Subcutaneous abdominal adipose tissue (tissue), 5 donors: ENCODE measurements around the gene ANKRD29.

ENCODE experiments used
- H3K27ac ChIP-seq: one replicate; pipeline ENCODE4 v1.7.0; 2013; ENCODE audit warnings: low read depth, mild to moderate bottlenecking, inconsistent platforms, low read length, moderate library complexity
- H3K27me3 ChIP-seq, 5 donors: one replicate each; pipeline ENCODE4 v1.7.0; 2013; ENCODE audit warnings: low read length in 5 of 5, inconsistent platforms in 1 of 5; ENCODE audit not compliant: control insufficient read depth in 5 of 5, insufficient read depth in 4 of 5
- H3K36me3 ChIP-seq, 5 donors: one replicate each; pipeline ENCODE4 v1.7.0; 2013; ENCODE audit warnings: low read length in 5 of 5; ENCODE audit not compliant: control insufficient read depth in 5 of 5, insufficient read depth in 5 of 5
- H3K4me1 ChIP-seq, 5 donors: one replicate each; pipeline ENCODE4 v1.7.0; 2013; ENCODE audit warnings: low read length in 5 of 5, mild to moderate bottlenecking in 3 of 5, moderate library complexity in 1 of 5; ENCODE audit not compliant: control insufficient read depth in 5 of 5, insufficient read depth in 5 of 5
- H3K4me3 ChIP-seq, 5 donors: one replicate each; pipeline ENCODE4 v1.7.0; 2013; ENCODE audit warnings: low read length in 5 of 5, low read depth in 1 of 5
- H3K9ac ChIP-seq, 5 donors: one replicate each; pipeline ENCODE4 v1.7.0; 2013; ENCODE audit warnings: low read length in 5 of 5, mild to moderate bottlenecking in 4 of 5, moderate library complexity in 3 of 5
- H3K9me3 ChIP-seq, 5 donors: one replicate each; pipeline ENCODE4 v1.7.0; 2013; ENCODE audit warnings: low read length in 5 of 5; ENCODE audit not compliant: control insufficient read depth in 5 of 5
- donor health status: healthy.
- donor health status: healthy.
- donor health status: healthy.
- donor health status: healthy.
- donor health status: healthy.

The ANKRD29 gene

GRCh38 chr18:23669202-23669766, 6.6 kb upstream of the ANKRD29 start:
- H3K36me3 ChIP-seq: no peaks in the 10 kb centered on the region
- H3K27me3 ChIP-seq: peaks cover 0 to 3% (median 0%) of the 10 kb centered on the region in 5 donors
- H3K9ac ChIP-seq: no peak overlapping the region
- H3K9me3 ChIP-seq: no peaks in the 10 kb centered on the region
- H3K4me3 ChIP-seq: no peak overlapping the region
- H3K4me1 ChIP-seq: peaks cover 0 to 20% (median 2%) of the 10 kb centered on the region in 5 donors
- H3K27ac ChIP-seq: no peak overlapping the region

GRCh38 chr18:23668731-23669130, 6.0 kb upstream of the ANKRD29 start:
- Histone ChIP-seq H3K4me3 (no peak overlapping the region), H3K9me3 (no peaks in the 10 kb centered on the region), H3K27me3 (peaks cover 0 to 3% (median 0%) of the 10 kb centered on the region in 5 donors), H3K4me1 (peaks cover 0 to 20% (median 2%) of the 10 kb centered on the region in 5 donors), H3K27ac (no peak overlapping the region), H3K9ac (no peak overlapping the region), H3K36me3 (no peaks in the 10 kb centered on the region)

- no peaks in the 10 kb centered on the region for H3K9me3 ChIP-seq
- H3K27me3 ChIP-seq: peaks cover 0 to 6% (median 4%) of the 10 kb centered on the region in 5 donors
- H3K36me3 ChIP-seq: no peaks in the 10 kb centered on the region
- no peak overlapping the region for H3K9ac ChIP-seq
- H3K4me3 ChIP-seq: no peak overlapping the region
- peaks cover 0 to 29% (median 14%) of the 10 kb centered on the region in 5 donors for H3K4me1 ChIP-seq
- H3K27ac ChIP-seq: no peak overlapping the region
Measured at GRCh38 chr18:23667114-23667513, 4.4 kb upstream of the ANKRD29 start.

- Histone ChIP-seq H3K36me3 (no peaks in the 10 kb centered on the region), H3K4me3 (no peak overlapping the region), H3K9ac (peak overlapping the region in 1 of 5 donors; percentile 11), H3K4me1 (peaks cover 0 to 29% (median 17%) of the 10 kb centered on the region in 5 donors), H3K27ac (no peak overlapping the region), H3K27me3 (peaks cover 3 to 14% (median 10%) of the 10 kb centered on the region in 5 donors), H3K9me3 (no peaks in the 10 kb centered on the region)
Measured at GRCh38 chr18:23664674-23665073, 2.0 kb upstream of the ANKRD29 start.

- Histone ChIP-seq H3K9me3 (no peaks in the 10 kb centered on the region), H3K4me3 (peak overlapping the region; percentile 32 to 87 (median 77)), H3K36me3 (no peaks in the 10 kb centered on the region), H3K4me1 (peaks cover 0 to 18% (median 15%) of the 10 kb centered on the region in 5 donors), H3K27ac (no peak overlapping the region), H3K9ac (peak overlapping the region in 4 of 5 donors; percentile 13 to 56 (median 44)), H3K27me3 (peaks cover 3 to 18% (median 7%) of the 10 kb centered on the region in 5 donors)
Measured at GRCh38 chr18:23661735-23662308, 889 bp downstream of the ANKRD29 start.

GRCh38 chr18:23658285-23658684, 4.4 kb downstream of the ANKRD29 start:
- no peak overlapping the region for H3K9ac ChIP-seq
- no peaks in the 10 kb centered on the region for H3K36me3 ChIP-seq
- H3K4me3 ChIP-seq: no peak overlapping the region
- H3K9me3 ChIP-seq: no peaks in the 10 kb centered on the region
- peaks cover 3 to 17% (median 7%) of the 10 kb centered on the region in 5 donors for H3K27me3 ChIP-seq
- H3K4me1 ChIP-seq: peaks cover 0 to 20% (median 14%) of the 10 kb centered on the region in 5 donors
- no peak overlapping the region for H3K27ac ChIP-seq

GRCh38 chr18:23652232-23652631, 10.5 kb downstream of the ANKRD29 start:
- no peaks in the 10 kb centered on the region for H3K27me3 ChIP-seq
- H3K4me1 ChIP-seq: peaks cover 0 to 53% (median 0%) of the 10 kb centered on the region in 5 donors
- no peak overlapping the region for H3K27ac ChIP-seq
- H3K9ac ChIP-seq: no peak overlapping the region
- H3K4me3 ChIP-seq: no peak overlapping the region
- no peaks in the 10 kb centered on the region for H3K36me3 ChIP-seq
- no peaks in the 10 kb centered on the region for H3K9me3 ChIP-seq

GRCh38 chr18:23650968-23651927, 11.5 kb downstream of the ANKRD29 start:
- Histone ChIP-seq H3K27ac (no peak overlapping the region), H3K4me1 (peaks cover 0 to 56% (median 0%) of the 10 kb centered on the region in 5 donors), H3K9ac (no peak overlapping the region), H3K4me3 (no peak overlapping the region), H3K9me3 (no peaks in the 10 kb centered on the region), H3K27me3 (no peaks in the 10 kb centered on the region), H3K36me3 (no peaks in the 10 kb centered on the region)

GRCh38 chr18:23648940-23649607, 13.6 kb downstream of the ANKRD29 start:
- Histone ChIP-seq H3K27me3 (no peaks in the 10 kb centered on the region), H3K4me1 (peaks cover 0 to 52% (median 0%) of the 10 kb centered on the region in 5 donors), H3K4me3 (peak overlapping the region in 1 of 5 donors; percentile 30), H3K9ac (no peak overlapping the region), H3K36me3 (peaks cover 0 to 2% (median 0%) of the 10 kb centered on the region in 5 donors), H3K9me3 (no peaks in the 10 kb centered on the region), H3K27ac (no peak overlapping the region)
